Measurements from ENCODE around the gene ATP10D. TPM values are rescaled to one million over a fixed set of nuclear protein-coding genes. Genes with fewer than 3 reads are reported as not detected.

The ATP10D gene
- polyA plus RNA-seq (2013): 12.2 TPM

DNA sequence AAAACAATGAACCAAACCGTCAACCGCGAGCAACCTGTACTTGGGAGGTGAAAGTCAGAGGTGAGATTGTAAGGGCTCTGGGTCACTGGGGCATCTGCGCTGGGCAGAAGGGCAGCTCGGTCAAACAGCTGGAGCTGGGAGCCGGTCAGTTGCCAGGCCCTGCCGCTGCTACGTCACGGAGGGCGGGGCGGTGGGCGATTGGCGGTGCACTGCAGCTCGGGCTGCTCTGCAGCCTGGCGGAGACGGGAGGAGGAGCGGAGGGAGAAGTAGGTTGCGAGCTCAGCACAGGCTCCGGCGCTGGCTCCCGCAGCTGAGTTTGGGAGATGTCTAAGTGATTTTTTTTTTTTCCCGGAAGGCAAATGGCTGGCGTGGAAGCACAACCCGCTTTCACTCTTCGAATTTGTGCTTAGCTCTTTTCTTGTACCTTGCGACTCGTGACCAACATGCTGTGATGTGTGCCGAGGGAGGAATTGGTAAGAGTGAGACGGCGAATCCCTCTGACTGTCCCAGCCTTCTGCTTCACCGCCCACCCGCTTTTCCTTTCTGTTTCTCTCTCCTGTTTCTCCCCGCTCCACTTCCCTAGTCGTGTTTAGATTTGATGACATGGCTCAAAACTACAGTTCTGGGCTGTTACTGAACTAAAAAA lies at the start of gene ATP10D:
Gene ATP10D, plus strand, starts transcription at position 229 of the 646 bp plus-strand sequence. CDS start 27,266 bp downstream, outside the sequence.
- Histone ChIP-seq H3K27me3 (replicated peaks in 2 of 5; ENCODE audit: control insufficient read depth in 4 of 5, insufficient read depth in 5 of 5, low read length in 4 of 5) (no peaks in the 10 kb centered on the region), H3K9me3 (ENCODE audit: control extremely low read depth in 1 of 5, control insufficient read depth in 4 of 5, insufficient read depth in 2 of 5, low read depth in 1 of 5, low read length in 4 of 5) (peaks cover 0 to 3% (median 2%) of the 10 kb centered on the region in 5 experiments), H3K36me3 (ENCODE audit: control insufficient read depth in 4 of 4, insufficient read depth in 4 of 4, low read length in 3 of 4) (no peaks in the 10 kb centered on the region), H3K27ac (ENCODE audit: insufficient read depth in 1 of 2, low read depth in 1 of 2, low read length in 2 of 2, poor library complexity in 1 of 2, severe bottlenecking in 2 of 2) (peak within 1 kb of the TSS; percentile 72 to 88), H3K4me1 (ENCODE audit: control extremely low read depth in 1 of 4, control insufficient read depth in 4 of 4, insufficient read depth in 4 of 4, low read length in 3 of 4) (peaks cover 8 to 19% (median 14%) of the 10 kb centered on the region in 4 experiments), H3K4me3 (ENCODE audit: control insufficient read depth in 1 of 7, extremely low read depth in 1 of 7, insufficient read depth in 4 of 7, low read depth in 2 of 7, low read length in 6 of 7) (peak within 1 kb of the TSS; percentile 49 to 99 (median 93))
- peak; percentile 84 to 91 (median 90) for DNase-seq
- CTCF ChIA-PET: interaction anchor here (0.7 to 2.1 kb wide), 11 partner anchors 8 to 130 kb away, joined by 3 to 12 read pairs (median 4); partner anchors contain the start of gene COMMD8
- WGBS (ENCODE audit: insufficient coverage): 0% methylated on average over 19 of the region's 34 CpGs
- POLR2A ChIA-PET: interaction anchor here (0.6 kb wide), 2 partner anchors 27 to 72 kb away, joined by 3 to 4 read pairs; no protein-coding TSS in a partner anchor

DNA sequence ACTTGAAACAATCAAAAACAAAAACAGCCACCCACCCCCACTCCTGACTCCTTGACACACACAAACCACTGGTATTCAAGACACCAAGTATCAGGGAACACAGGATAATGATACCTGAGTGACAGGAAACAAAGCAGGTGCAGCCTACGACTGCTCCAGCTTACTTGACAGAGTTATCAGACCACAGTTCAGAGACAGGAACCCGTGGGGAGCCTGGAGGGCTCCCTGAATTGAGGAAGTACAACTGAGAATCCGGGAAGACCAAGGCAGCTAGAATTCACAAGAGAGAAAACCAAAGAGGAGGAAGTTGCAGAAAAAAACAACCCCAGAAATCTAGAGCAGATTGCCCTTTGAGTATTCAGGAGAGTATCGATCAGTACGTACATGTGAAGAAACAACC lies 42.1 kb upstream of the ATP10D start:
- CTCF ChIA-PET: interaction anchor here (0.5 to 1.5 kb wide), 3 partner anchors 16 to 73 kb away, joined by 3 to 5 read pairs (median 5); no protein-coding TSS in a partner anchor
- 3% methylated on average over 5 of the region's 5 CpGs for WGBS (ENCODE audit: insufficient coverage)

DNA sequence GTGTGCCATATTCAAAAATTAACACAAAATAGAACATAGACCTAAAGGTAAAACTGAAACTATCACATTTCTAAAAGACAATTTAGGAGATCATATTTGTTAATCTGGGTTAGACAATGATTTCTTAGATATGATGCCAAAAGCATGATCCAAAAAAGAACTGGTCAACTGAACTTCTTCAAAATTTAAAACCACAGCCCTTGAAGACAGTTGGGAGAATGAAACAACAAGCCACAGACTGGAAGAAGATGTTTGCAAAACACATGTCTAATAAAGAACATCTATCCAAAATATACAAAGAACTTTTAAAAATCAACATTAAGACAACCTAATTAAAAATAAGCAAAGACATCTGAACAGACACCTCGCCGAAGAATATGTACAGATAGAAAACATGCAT lies 41.0 kb upstream of the ATP10D start:
- ChIA-PET CTCF (interaction anchor here (0.9 to 1.5 kb wide), 2 partner anchors 19 to 27 kb away, joined by 3 to 5 read pairs; partner anchors contain the start of gene COMMD8), POLR2A (no interaction called here)
- H3K27me3 ChIP-seq (replicated peaks in 2 of 5; ENCODE audit: control insufficient read depth in 4 of 5, insufficient read depth in 5 of 5, low read length in 4 of 5): no peaks in the 10 kb centered on the region
- no peak overlapping the region for H3K27ac ChIP-seq (ENCODE audit: insufficient read depth in 1 of 2, low read depth in 1 of 2, low read length in 2 of 2, poor library complexity in 1 of 2, severe bottlenecking in 2 of 2)
- DNase-seq: no peak
- peaks cover 0 to 3% (median 0%) of the 10 kb centered on the region in 4 experiments for H3K36me3 ChIP-seq (ENCODE audit: control insufficient read depth in 4 of 4, insufficient read depth in 4 of 4, low read length in 3 of 4)
- H3K9me3 ChIP-seq (ENCODE audit: control extremely low read depth in 1 of 5, control insufficient read depth in 4 of 5, insufficient read depth in 2 of 5, low read depth in 1 of 5, low read length in 4 of 5): no peaks in the 10 kb centered on the region
- 100% methylated on average over 2 of the region's 2 CpGs for WGBS (ENCODE audit: insufficient coverage)
- H3K4me1 ChIP-seq (ENCODE audit: control extremely low read depth in 1 of 4, control insufficient read depth in 4 of 4, insufficient read depth in 4 of 4, low read length in 3 of 4): peaks cover 9 to 45% (median 17%) of the 10 kb centered on the region in 4 experiments
- no peak overlapping the region for H3K4me3 ChIP-seq (ENCODE audit: control insufficient read depth in 1 of 7, extremely low read depth in 1 of 7, insufficient read depth in 4 of 7, low read depth in 2 of 7, low read length in 6 of 7)

More for the DNA sequence above, 42.1 kb upstream of the ATP10D start:
- H3K36me3 ChIP-seq (ENCODE audit: control insufficient read depth in 4 of 4, insufficient read depth in 4 of 4, low read length in 3 of 4): peaks cover 0 to 3% (median 0%) of the 10 kb centered on the region in 4 experiments
- POLR2A ChIA-PET: no interaction called here
- H3K9me3 ChIP-seq (ENCODE audit: control extremely low read depth in 1 of 5, control insufficient read depth in 4 of 5, insufficient read depth in 2 of 5, low read depth in 1 of 5, low read length in 4 of 5): no peaks in the 10 kb centered on the region
- peak overlapping the region in 4 of 7 experiments; percentile 38 to 53 (median 42) for H3K4me3 ChIP-seq (ENCODE audit: control insufficient read depth in 1 of 7, extremely low read depth in 1 of 7, insufficient read depth in 4 of 7, low read depth in 2 of 7, low read length in 6 of 7)
- DNase-seq: peak; percentile 59 to 84 (median 75)
- no peak overlapping the region for H3K27ac ChIP-seq (ENCODE audit: insufficient read depth in 1 of 2, low read depth in 1 of 2, low read length in 2 of 2, poor library complexity in 1 of 2, severe bottlenecking in 2 of 2)
- H3K4me1 ChIP-seq (ENCODE audit: control extremely low read depth in 1 of 4, control insufficient read depth in 4 of 4, insufficient read depth in 4 of 4, low read length in 3 of 4): peaks cover 9 to 45% (median 17%) of the 10 kb centered on the region in 4 experiments
- H3K27me3 ChIP-seq (replicated peaks in 2 of 5; ENCODE audit: control insufficient read depth in 4 of 5, insufficient read depth in 5 of 5, low read length in 4 of 5): no peaks in the 10 kb centered on the region

DNA sequence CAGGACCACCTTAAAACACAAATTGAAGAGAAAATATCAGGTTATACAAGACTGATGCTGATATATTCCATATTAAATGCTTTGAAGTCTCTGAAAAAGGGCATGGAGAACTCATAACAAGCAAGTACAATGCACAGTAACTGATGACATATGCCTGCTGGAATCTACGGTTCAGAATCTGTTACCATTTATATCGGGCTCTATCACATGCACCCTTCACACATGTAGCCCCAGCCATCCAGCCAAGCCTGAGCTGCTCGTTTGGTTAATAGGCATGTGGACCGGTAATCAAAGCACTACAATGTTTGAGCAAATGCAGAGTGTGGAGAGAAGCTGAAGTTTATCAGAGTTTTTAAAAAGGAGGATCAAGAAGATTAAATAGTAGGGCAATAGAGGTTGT lies 33.4 kb upstream of the ATP10D start:
- no peak for DNase-seq
- H3K4me1 ChIP-seq (ENCODE audit: control extremely low read depth in 1 of 4, control insufficient read depth in 4 of 4, insufficient read depth in 4 of 4, low read length in 3 of 4): no peaks in the 10 kb centered on the region
- H3K36me3 ChIP-seq (ENCODE audit: control insufficient read depth in 4 of 4, insufficient read depth in 4 of 4, low read length in 3 of 4): peaks cover 3 to 31% (median 22%) of the 10 kb centered on the region in 4 experiments
- no peaks in the 10 kb centered on the region for H3K27me3 ChIP-seq (replicated peaks in 2 of 5; ENCODE audit: control insufficient read depth in 4 of 5, insufficient read depth in 5 of 5, low read length in 4 of 5)
- no peaks in the 10 kb centered on the region for H3K9me3 ChIP-seq (ENCODE audit: control extremely low read depth in 1 of 5, control insufficient read depth in 4 of 5, insufficient read depth in 2 of 5, low read depth in 1 of 5, low read length in 4 of 5)
- ChIA-PET POLR2A (no interaction called here), CTCF (no interaction called here)
- 80% methylated on average over 3 of the region's 4 CpGs for WGBS (ENCODE audit: insufficient coverage)
- no peak overlapping the region for H3K4me3 ChIP-seq (ENCODE audit: control insufficient read depth in 1 of 7, extremely low read depth in 1 of 7, insufficient read depth in 4 of 7, low read depth in 2 of 7, low read length in 6 of 7)
- H3K27ac ChIP-seq (ENCODE audit: insufficient read depth in 1 of 2, low read depth in 1 of 2, low read length in 2 of 2, poor library complexity in 1 of 2, severe bottlenecking in 2 of 2): no peak overlapping the region

DNA sequence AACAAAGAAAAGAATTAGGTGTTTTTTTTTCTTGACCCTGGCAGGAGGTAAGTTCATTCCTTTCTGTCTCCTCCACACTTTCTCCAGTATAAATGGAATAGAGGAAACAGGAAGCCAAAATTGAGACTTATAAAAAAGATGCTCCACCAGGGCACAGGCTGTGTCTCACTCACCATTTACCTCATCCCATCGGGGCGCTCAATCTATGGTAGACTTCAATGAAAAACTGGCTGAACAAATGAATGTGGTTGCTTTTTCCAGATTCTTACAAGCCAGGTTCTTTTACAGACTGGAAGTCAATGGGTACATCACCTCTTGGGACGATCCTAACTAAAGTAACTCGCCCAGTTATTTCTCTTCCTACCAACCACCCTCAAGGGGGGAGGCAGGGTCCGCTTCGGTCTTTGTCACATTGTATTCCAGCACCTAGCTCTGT lies 22.3 kb upstream of the ATP10D start:
- peak overlapping the region; percentile 78 to 92 (median 86) for H3K4me3 ChIP-seq (ENCODE audit: control insufficient read depth in 1 of 7, extremely low read depth in 1 of 7, insufficient read depth in 4 of 7, low read depth in 2 of 7, low read length in 6 of 7)
- WGBS (ENCODE audit: insufficient coverage): 21% methylated on average over 4 of the region's 6 CpGs
- H3K36me3 ChIP-seq (ENCODE audit: control insufficient read depth in 4 of 4, insufficient read depth in 4 of 4, low read length in 3 of 4): peaks cover 0 to 6% (median 4%) of the 10 kb centered on the region in 4 experiments
- H3K9me3 ChIP-seq (ENCODE audit: control extremely low read depth in 1 of 5, control insufficient read depth in 4 of 5, insufficient read depth in 2 of 5, low read depth in 1 of 5, low read length in 4 of 5): no peaks in the 10 kb centered on the region
- peaks cover 8 to 12% (median 10%) of the 10 kb centered on the region in 4 experiments for H3K4me1 ChIP-seq (ENCODE audit: control extremely low read depth in 1 of 4, control insufficient read depth in 4 of 4, insufficient read depth in 4 of 4, low read length in 3 of 4)
- no peaks in the 10 kb centered on the region for H3K27me3 ChIP-seq (replicated peaks in 2 of 5; ENCODE audit: control insufficient read depth in 4 of 5, insufficient read depth in 5 of 5, low read length in 4 of 5)
- no peak for DNase-seq
- CTCF ChIA-PET: interaction anchor here (0.8 to 1.7 kb wide), 6 partner anchors 10 to 31 kb away, joined by 3 to 9 read pairs (median 4); partner anchors contain the start of gene ATP10D
- POLR2A ChIA-PET: no interaction called here
- H3K27ac ChIP-seq (ENCODE audit: insufficient read depth in 1 of 2, low read depth in 1 of 2, low read length in 2 of 2, poor library complexity in 1 of 2, severe bottlenecking in 2 of 2): peak overlapping the region; percentile 43 to 78

DNA sequence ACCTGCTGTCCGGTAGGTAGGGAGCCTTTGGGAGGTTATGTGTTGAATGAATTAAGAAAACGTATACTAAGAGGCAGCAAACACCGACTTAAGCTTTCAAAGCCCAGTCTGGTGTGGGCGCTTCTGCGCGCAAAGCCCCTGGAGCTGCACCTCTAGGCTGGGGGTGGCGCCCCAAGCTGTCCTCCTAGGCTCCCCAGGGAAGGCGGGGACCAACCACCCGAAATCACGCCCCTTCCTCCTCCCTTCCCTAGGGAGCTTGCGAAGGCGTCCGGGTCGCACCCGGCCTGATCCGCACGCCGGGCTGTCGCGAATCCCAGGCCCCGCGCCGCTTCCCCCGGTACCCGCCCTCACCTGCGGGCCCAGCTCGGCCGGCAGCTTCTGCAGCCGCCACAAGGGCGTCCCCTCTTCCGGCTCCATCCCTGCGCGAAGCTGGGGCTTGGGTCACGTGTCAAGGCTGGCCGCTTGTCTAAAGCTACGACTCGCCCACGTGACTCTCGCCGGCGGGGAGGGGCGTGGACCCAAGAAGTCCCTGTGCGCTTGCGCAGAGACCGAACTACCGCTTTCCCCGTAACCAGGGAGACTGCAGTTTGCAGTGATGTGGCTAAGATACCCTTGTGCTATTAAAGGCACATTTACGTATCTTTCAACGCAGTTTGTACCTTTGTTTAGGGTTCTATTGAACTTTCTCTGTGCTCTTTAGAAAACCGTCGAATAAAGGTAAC lies 21.7 kb upstream of the ATP10D start, which contains the start of gene COMMD8:
Gene COMMD8, minus strand, starts transcription at position 468 of the 722 bp plus-strand sequence. Its CDS starts 51 bp downstream, at position 417.
- WGBS (ENCODE audit: insufficient coverage): 0% methylated on average over 46 of the region's 51 CpGs
- peak; percentile 98 to 99 (median 99) for DNase-seq
- ChIA-PET POLR2A (no interaction called here), CTCF (interaction anchor here (0.8 to 1.7 kb wide), 7 partner anchors 10 to 30 kb away, joined by 3 to 9 read pairs (median 3); partner anchors contain the start of gene ATP10D)
- Histone ChIP-seq H3K4me3 (ENCODE audit: control insufficient read depth in 1 of 7, extremely low read depth in 1 of 7, insufficient read depth in 4 of 7, low read depth in 2 of 7, low read length in 6 of 7) (peak within 1 kb of the TSS; percentile 78 to 92 (median 86)), H3K27ac (ENCODE audit: insufficient read depth in 1 of 2, low read depth in 1 of 2, low read length in 2 of 2, poor library complexity in 1 of 2, severe bottlenecking in 2 of 2) (peak within 1 kb of the TSS; percentile 43 to 78), H3K4me1 (ENCODE audit: control extremely low read depth in 1 of 4, control insufficient read depth in 4 of 4, insufficient read depth in 4 of 4, low read length in 3 of 4) (peaks cover 8 to 12% (median 10%) of the 10 kb centered on the region in 4 experiments), H3K27me3 (replicated peaks in 2 of 5; ENCODE audit: control insufficient read depth in 4 of 5, insufficient read depth in 5 of 5, low read length in 4 of 5) (no peaks in the 10 kb centered on the region), H3K9me3 (ENCODE audit: control extremely low read depth in 1 of 5, control insufficient read depth in 4 of 5, insufficient read depth in 2 of 5, low read depth in 1 of 5, low read length in 4 of 5) (no peaks in the 10 kb centered on the region), H3K36me3 (ENCODE audit: control insufficient read depth in 4 of 4, insufficient read depth in 4 of 4, low read length in 3 of 4) (peaks cover 0 to 5% (median 4%) of the 10 kb centered on the region in 4 experiments)

All from common myeloid progenitor, CD34-positive (primary cell).